SU-DHL-6 (cell line): ENCODE data around the gene FAM83C.

Experiments used
- CTCF ChIP-seq: fragments of 200-600 bp; sonication (generic); IDR thresholded peaks from one replicate; pipeline ENCODE4 v1.5.1; 2017; ENCODE audit warnings: antibody characterized with exemption, mild to moderate bottlenecking, low read length, moderate library complexity; ENCODE audit not compliant: insufficient read depth, poor library complexity, severe bottlenecking
- EZH2phosphoT487 ChIP-seq: fragments of 200-600 bp; sonication (generic), shearing (Covaris generic); conservative IDR thresholded peaks from 2 replicates; pipeline ENCODE4 v1.6.1; 2018; ENCODE audit warnings: mild to moderate bottlenecking, antibody characterized with exemption, low read length, moderate library complexity, mixed read lengths

GRCh38 chr20:35300469-35301262 lies 8.4 kb upstream of the FAM83C start:
- TF ChIP-seq CTCF: no peak
- TF ChIP-seq EZH2phosphoT487: no peak
